NCI-H226 (cell line): ENCODE measurements around the gene PARD3.
"Not testable (repeated sequence)": the region's sequence is repeated elsewhere in the genome, so short reads cannot be mapped to it uniquely, and the experiment has no call there.

Experiments
- DNase-seq: peaks from one replicate; pipeline ENCODE4 v3.0.0-alpha.2; 2015

The PARD3 gene

GRCh38 chr10:34406463-34407323, 408.4 kb downstream of the PARD3 start:
- DNase-seq, result no peak

- DNase-seq, result peak; percentile 37
These were observed 409.3 kb downstream of the PARD3 start for GRCh38 chr10:34405611-34406462.

- peak; percentile 8 for DNase-seq
These were observed 411.6 kb downstream of the PARD3 start for GRCh38 chr10:34403512-34403911.

- DNase-seq, result no peak
These were observed 415.0 kb downstream of the PARD3 start for GRCh38 chr10:34400075-34400474.

DNA sequence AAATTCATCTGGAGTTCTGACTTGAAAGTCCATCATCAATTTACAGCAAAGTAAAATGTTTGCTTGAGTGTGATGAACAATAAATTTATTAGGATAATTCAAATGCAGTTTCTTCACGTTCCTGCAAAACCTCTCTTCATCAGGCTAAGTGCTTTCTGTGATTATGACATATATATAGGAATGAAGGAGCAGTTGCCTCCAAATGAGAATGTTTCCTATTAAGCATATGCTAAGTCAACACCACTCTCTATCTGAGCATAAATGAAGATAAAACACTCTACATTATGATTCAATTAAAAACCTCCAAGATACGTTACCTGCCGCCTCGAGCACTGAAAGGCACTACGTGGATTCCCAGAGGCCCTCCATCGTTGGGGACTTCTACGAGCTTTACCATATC, 416.1 kb downstream of the PARD3 start:
- DNase-seq, result no peak

DNA sequence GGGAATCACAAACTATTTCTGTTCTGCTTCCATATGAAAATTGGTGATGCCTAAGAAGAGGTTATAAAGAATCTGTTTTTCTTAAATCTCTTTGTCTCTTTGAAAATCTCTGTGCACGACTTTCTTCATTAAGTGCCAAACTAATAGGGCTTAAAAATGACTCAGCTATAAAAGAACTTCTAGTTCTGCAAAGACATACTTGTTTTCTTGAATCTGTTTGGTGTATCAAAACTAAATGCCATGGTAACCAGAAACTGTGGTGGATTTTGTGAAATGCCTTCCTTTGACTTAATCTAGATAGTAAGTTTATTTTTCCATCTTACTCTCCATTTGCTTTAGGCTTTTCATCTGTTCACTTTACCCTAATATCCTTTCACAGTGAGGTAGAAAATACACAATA, 417.8 kb downstream of the PARD3 start:
- DNase-seq, result no peak

GRCh38 chr10:34396663-34397062, 418.4 kb downstream of the PARD3 start:
- DNase-seq, result no peak

GRCh38 chr10:34392641-34393170, 422.4 kb downstream of the PARD3 start:
- DNase-seq, result no peak

GRCh38 chr10:34391168-34391567, 423.9 kb downstream of the PARD3 start:
- DNase-seq, result not testable (repeated sequence)

GRCh38 chr10:34389801-34390200, 425.3 kb downstream of the PARD3 start:
- DNase-seq, result no peak

- DNase-seq, result no peak
These were observed 428.2 kb downstream of the PARD3 start for GRCh38 chr10:34386921-34387320.

- DNase-seq, result no peak
These were observed 430.7 kb downstream of the PARD3 start for GRCh38 chr10:34384372-34384771.

DNA sequence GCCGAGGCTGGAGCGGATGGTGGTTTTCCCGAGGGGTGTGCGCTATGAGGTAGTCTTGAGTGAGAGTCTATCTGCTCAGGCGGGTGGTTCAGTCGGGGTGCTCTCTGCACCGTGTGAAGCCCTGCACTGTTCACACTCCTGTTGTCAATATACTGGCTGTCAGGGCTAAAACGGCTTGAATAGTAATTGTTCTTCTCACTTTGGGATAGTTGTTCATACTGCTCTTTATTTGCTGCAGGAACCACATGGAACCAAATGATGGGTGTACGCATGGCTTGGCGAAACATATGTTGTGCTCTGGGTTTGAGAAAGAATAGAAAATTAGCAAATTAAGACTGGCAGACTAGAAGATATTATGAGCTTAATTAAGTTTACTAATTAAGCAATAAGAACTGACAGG, 432.5 kb downstream of the PARD3 start:
- DNase-seq, result no peak

DNA sequence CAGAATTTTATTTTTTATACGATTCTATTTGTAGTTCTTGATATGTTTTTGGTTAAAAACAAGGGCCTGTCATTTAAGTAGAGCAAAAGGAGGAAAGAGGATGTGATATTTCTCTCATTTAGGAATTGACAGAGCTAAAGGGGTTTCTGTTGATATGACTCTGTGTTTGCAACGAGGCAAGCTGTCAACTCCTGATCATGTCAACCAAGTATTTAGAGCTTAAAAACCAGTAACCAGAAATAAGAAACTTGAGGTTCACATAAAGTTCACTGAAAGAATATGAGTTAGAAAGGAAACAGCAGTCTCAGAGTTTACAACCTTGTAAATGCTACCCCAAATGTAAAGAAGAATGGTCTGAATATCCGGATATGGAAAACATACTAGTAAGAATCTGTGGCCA, 434.2 kb downstream of the PARD3 start:
- DNase-seq, result no peak

DNA sequence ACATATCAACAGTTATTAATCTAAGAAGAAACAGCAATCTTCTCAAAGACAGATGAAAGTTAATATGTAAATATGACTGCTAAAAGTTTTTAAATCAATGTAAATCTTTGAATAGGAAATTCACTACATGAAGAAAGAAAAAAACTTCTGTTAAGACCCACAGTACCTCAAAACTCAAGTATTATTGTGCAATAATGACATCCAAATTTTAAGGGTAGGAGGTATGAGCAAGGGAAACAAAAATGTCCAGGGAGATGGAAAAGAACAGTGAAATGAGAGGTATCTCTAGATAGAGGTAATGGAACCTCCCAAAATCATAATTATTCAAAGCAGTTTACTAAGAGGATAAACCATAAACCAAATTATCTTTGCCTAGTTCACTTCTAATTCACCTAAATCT, 436.8 kb downstream of the PARD3 start:
- no peak for DNase-seq

DNA sequence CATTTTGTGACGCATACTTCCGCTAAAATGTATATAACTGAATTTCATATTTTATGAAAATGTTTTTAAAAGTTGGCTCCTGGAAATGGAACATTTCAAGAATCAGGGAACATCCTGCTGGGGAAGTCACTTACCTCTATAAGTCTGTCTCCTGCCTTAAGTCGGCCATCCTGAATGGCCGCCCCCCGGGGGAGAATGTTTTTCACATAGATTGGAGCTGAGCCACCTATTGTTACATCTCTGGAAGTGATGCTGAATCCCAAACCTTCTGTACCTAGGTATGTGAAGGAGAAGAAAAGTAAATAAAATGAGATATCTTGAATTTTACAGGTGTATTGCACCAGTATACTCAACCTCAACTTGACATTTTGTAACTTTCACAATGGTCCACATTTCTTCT, 437.3 kb downstream of the PARD3 start:
- no peak for DNase-seq

DNA sequence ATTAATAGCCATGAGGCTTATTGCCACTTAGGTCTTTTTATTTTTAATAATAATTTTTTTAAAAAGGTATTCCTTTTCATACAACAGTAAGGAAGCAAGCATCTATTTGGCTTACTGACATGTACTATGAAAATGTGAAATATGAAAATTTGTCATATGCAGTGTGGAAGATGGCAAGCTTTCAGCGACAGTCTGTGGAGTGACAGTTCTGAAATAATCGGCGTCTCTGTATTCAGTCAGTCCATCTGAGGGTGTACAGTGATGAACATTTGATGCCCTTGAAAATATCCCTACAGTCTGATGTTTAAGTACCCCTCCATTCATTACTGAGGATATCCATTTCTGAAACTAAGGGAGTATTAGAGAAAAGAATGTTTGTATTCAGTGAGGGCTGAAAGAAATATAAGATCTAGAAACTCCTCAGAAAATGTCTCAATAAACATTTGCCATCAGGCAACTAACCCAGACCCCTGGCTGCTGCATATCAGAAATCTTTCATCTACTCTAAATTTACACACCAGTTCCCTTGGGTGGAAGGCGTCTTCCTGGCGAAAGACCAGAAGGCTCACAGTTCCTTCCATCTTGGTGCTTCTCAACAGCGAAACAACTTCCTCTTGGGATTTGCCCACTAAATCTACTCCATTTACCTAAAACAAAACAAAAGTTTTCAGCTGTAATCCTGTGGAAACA, 440.6 kb downstream of the PARD3 start:
- DNase-seq, result no peak

- DNase-seq, result no peak
These were observed 441.9 kb downstream of the PARD3 start for GRCh38 chr10:34373211-34373610.

GRCh38 chr10:34372509-34372908, 442.6 kb downstream of the PARD3 start:
- DNase-seq, result no peak

DNA sequence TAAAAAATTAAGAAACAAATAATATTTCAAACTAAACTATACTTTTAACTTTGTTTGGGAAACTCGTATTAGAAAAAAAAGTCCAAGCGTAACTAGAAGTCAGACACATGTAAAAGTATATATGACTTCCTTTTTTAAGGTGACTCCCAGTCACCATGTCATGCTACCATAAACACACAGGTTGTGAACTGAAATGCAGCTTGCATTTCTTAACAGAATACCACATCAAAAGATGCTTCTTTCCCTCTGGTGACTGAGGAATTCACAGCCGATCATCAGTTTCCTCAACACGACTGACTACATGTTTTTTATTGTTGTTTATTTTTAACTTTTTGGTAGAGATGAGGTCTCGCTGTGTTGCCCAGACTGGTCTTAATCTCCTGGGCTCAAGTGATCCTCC, 445.0 kb downstream of the PARD3 start:
- no peak for DNase-seq

DNA sequence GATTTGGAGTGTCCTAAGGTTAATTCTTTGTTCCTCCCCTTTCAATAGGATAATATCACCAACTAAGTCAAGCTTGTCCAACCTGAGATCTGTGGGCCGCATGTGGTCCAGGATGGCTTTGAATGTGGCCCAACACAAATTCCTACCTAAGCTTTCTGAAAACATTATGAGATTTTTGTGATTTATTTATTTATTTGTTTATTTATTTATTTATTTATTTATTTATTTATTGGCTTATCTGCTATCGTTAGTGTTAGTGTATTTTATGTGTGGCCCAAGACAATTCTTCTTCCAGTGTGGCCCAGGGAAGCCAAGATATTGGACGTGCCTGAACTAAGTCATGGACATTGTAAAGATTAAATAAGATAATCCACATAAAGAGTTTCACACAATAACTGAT, 446.0 kb downstream of the PARD3 start:
- no peak for DNase-seq

DNA sequence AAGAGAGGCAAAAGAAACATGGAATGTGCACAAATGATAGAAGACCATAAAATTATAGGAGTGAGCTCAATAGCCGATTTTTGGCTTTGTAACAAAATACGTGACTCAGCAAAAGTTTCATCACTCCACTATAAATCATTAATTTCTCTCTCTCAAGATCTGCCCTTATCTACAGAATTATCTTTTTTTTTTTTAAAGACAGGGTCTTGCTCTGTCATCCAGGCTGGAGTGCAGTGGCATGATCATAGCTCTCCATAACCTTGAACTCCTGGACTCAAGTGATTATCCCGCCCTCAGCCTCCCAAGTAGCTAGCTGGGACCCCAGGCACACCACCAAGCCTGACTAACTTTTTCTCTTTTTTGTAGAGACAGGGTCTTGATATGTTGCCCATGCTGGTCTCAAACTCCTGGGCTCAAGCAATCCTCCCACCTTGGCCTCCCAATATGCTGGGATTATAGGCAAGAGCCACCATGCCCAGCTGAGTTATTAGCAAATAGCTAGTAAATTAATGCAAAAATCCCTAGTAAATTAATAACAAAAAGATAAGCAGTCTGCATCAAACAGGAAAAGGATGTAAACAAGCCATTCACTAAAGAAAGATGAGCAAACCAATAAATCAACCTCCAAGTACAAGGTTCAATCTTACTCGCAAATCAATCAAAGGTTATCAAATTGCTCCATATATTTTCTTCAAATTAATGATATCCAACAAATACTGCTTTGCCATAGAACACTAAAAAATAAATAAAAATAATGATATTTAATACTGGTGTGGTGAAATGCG, 450.7 kb downstream of the PARD3 start:
- DNase-seq, result no peak
